Calu3 (cell line): Measurements from ENCODE around the gene HOXB2. TPM values are rescaled to one million over a fixed set of nuclear protein-coding genes. Genes with fewer than 3 reads are reported as not detected.

Experiments used
- BruUV-seq: library from RNA; stranded (reverse); fragments of 400-500 nt; replicated peaks from 2 replicates; lab custom pipeline; 2021; lab: Mats Ljungman, UMichigan
- CTCF ChIA-PET: fragments of 300-600 bp; sonication (Branson Sonifier 250); formaldehyde crosslinking; loops from one replicate; lab custom pipeline; 2022; ENCODE audit warnings: antibody characterized with exemption; lab: Charles Lee
- DNase-seq: peaks from one replicate; pipeline ENCODE4 v3.0.0; 2022
- H3K27ac Mint-ChIP-seq: one replicate; pipeline ENCODE4 v1.8.0; 2022; ENCODE audit warnings: mixed read lengths; ENCODE audit not compliant: unreplicated experiment
- H3K27me3 Mint-ChIP-seq: one replicate; pipeline ENCODE4 v1.8.0; 2022; ENCODE audit warnings: mixed read lengths; ENCODE audit not compliant: unreplicated experiment
- H3K36me3 Mint-ChIP-seq: one replicate; pipeline ENCODE4 v1.8.0; 2022; ENCODE audit warnings: mild to moderate bottlenecking, moderate library complexity, mixed read lengths; ENCODE audit not compliant: insufficient read depth, unreplicated experiment
- H3K4me1 Mint-ChIP-seq: one replicate; pipeline ENCODE4 v1.8.0; 2022; ENCODE audit warnings: mild to moderate bottlenecking, low read depth, mixed read lengths; ENCODE audit not compliant: unreplicated experiment
- H3K4me3 Mint-ChIP-seq: one replicate; pipeline ENCODE4 v1.8.0; 2022; ENCODE audit warnings: mild to moderate bottlenecking, low read depth, moderate library complexity, mixed read lengths; ENCODE audit not compliant: unreplicated experiment
- H3K9me3 Mint-ChIP-seq: one replicate; pipeline ENCODE4 v1.8.0; 2022; ENCODE audit warnings: low read depth, mixed read lengths; ENCODE audit not compliant: unreplicated experiment
- intact Hi-C: fragments of 100-400 bp; cut with micrococcal nuclease; formaldehyde crosslinking; loops from one replicate; pipeline ENCODE4 v1.10.0; 2022; ENCODE audit not compliant: unreplicated experiment
- total RNA-seq: library from RNA; stranded (reverse); gene quantifications from 2 replicates; pipeline ENCODE4 v1.2.3, GENCODE V29; 2022
- TF ChIP-seq, protein P1 (sequence below): fragments of 200-600 bp; IDR thresholded peaks from one replicate; pipeline ENCODE4 v1.8.0; 2022; ENCODE audit warnings: antibody characterized with exemption; ENCODE audit not compliant: unreplicated experiment

Gene HOXB2
- total RNA-seq, 1 experiment from 2014 or later, result 24.5 TPM

DNA sequence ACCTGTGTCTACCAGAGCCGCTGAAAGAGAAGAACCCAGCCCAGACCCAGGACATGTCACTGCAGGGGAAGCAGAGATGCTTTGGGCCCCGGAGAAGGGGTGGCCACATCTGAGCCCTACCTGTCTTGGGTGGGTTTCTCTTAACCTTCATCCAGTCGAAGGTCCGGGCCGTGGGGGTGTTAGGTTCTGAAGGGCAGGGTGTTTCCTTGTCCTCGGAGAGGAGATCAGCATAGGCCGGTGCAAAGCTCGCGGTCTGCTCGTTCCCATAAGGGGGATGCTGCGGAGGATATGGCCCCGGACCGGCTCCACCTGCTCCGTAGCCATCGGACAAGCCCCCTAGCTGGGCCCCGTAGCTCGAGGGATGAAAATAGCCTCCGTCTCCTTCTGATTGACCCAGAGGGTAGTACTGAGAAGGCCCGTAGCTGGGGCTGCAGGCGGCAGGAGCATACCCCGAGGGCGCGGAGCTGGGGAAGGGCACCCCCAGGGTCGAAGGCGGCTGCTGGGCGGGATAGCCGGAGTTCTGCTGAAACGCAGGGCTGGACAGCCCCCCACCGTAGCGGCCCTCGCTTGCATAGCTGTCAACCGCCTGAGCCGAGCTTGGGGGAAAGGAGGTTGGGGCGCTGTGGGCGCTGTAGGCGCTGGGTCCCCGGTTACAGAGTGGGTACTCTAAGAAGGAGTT is 14.6 kb downstream of the HOXB2 start:
- Mint-ChIP-seq H3K27ac (no peak overlapping the region), H3K36me3 (no peaks in the 10 kb centered on the region), H3K4me3 (no peak overlapping the region), H3K27me3 (peaks cover 56% of the 10 kb centered on the region), H3K4me1 (no peaks in the 10 kb centered on the region), H3K9me3 (no peaks in the 10 kb centered on the region)
- intact Hi-C loops, result no loop called here
- CTCF ChIA-PET, result no interaction called here
- TF ChIP-seq, protein P1, sequence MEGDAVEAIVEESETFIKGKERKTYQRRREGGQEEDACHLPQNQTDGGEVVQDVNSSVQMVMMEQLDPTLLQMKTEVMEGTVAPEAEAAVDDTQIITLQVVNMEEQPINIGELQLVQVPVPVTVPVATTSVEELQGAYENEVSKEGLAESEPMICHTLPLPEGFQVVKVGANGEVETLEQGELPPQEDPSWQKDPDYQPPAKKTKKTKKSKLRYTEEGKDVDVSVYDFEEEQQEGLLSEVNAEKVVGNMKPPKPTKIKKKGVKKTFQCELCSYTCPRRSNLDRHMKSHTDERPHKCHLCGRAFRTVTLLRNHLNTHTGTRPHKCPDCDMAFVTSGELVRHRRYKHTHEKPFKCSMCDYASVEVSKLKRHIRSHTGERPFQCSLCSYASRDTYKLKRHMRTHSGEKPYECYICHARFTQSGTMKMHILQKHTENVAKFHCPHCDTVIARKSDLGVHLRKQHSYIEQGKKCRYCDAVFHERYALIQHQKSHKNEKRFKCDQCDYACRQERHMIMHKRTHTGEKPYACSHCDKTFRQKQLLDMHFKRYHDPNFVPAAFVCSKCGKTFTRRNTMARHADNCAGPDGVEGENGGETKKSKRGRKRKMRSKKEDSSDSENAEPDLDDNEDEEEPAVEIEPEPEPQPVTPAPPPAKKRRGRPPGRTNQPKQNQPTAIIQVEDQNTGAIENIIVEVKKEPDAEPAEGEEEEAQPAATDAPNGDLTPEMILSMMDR, result no peak
- no peak for DNase-seq
- no TSS peak for BruUV-seq

DNA sequence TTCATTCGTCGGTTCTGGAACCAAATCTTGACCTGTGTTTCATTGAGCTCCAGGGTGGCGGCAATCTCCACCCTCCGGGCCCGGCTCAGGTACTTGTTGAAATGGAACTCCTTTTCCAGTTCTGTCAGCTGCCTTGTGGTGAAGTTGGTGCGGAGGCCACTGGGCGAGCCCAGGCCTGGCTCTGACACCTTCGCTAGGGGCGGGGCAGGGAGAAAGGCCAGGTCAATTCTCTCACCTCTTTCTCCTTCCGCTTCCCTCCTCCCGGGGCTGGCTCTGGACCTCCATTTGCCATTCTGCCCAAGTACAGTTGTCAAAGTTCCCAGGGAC is 15.3 kb downstream of the HOXB2 start:
- Mint-ChIP-seq H3K4me3 (no peak overlapping the region), H3K4me1 (no peaks in the 10 kb centered on the region), H3K36me3 (no peaks in the 10 kb centered on the region), H3K9me3 (no peaks in the 10 kb centered on the region), H3K27me3 (peaks cover 63% of the 10 kb centered on the region), H3K27ac (no peak overlapping the region)
- no peak for DNase-seq
- TF ChIP-seq, protein P1, result no peak
- intact Hi-C loops, result no loop called here
- BruUV-seq, result no TSS peak
- CTCF ChIA-PET, result interaction anchor here (0.7 kb wide), 2 partner anchors 60 to 733 kb away, joined by 5 read pairs; no protein-coding TSS in a partner anchor

DNA sequence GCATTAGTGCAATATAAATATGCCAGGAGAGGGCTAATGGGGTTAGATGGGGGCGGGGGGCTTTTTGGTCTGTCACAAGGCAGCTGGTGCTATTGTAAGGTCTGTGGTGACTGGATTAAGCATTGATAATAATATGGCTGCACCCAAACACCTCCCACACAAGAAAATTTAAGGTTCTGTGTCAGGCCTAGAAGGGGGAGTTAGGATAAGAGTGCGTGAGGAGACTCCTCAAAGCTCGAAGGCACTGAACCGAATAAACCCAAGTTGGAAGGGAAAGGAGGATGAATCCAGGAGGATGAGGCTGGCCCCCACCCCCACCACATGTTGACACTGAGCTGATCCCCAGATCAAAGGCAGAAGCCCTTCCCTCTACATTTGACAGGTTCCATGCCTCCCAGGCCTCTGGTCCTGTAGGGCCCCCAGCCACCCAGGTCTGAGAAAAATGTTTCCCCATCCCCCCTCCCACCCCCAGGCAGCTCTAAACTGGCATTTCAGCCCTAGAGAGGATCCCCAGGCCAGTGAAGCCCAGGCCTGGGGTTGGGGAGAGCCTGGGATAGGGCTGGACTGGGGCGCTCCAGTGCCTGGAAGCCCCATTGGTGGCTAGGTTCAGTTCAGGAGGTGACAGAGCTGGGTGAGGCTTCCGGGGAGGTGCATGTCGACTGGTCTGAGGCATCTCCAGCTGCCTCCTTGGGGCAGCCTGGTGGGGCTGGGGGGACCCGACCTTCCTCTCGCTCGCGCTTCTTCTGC is 15.8 kb downstream of the HOXB2 start:
- Mint-ChIP-seq H3K27ac (no peak overlapping the region), H3K4me1 (no peaks in the 10 kb centered on the region)
- no TSS peak for BruUV-seq

DNA sequence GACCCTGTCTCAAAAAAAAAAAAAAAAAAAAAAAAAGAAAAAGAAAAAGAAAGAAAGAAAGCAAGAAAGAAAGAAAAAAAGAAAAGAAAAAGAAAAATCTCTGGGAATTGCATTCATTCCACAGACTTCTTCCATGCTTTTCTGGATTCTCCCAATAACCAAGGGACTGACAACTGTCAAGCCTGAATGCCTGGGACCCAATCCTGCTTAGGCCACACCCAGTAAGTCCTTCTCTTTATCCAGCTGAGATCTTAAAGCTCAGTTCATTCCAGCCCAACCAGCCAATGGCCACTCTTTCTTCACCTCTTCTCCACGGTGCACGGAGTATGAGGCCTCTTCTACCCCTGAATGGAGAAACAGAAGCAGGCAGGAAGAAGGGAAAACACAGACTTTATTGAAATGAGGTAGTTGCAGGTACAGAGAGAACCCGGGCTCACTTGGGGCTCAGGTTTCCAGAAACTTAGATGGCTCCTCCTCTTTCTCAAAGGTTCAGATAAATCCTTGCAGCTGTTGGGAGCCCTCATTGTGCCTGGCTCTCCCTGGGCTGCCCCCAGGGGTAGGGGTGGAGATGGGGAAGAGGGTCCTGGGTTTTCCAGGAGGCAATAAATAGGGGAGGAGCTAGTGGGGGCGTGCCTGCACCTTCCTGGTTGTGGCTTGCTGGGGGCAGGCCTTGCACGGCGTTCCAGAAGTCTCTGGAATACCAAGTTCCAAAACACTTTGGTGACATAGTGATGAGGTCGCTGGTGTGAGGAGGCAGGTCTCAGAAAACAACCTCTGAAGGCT is 16.6 kb downstream of the HOXB2 start:
- no peak overlapping the region for H3K4me3 Mint-ChIP-seq
- intact Hi-C loops, result no loop called here
- no peaks in the 10 kb centered on the region for H3K4me1 Mint-ChIP-seq
- no TSS peak for BruUV-seq
- TF ChIP-seq, protein P1, result no peak
- no peak overlapping the region for H3K27ac Mint-ChIP-seq
- DNase-seq, result no peak
- CTCF ChIA-PET, result interaction anchor here (0.6 kb wide), 1 partner anchor 17 kb away, joined by 4 read pairs; no protein-coding TSS in a partner anchor
- H3K27me3 Mint-ChIP-seq, result peaks cover 75% of the 10 kb centered on the region
- H3K9me3 Mint-ChIP-seq, result no peaks in the 10 kb centered on the region
- H3K36me3 Mint-ChIP-seq, result no peaks in the 10 kb centered on the region

More for the DNA sequence above, 15.8 kb downstream of the HOXB2 start:
- no peak for DNase-seq
- intact Hi-C loops, result no loop called here
- Mint-ChIP-seq H3K9me3 (no peaks in the 10 kb centered on the region), H3K27me3 (peaks cover 68% of the 10 kb centered on the region), H3K4me3 (no peak overlapping the region), H3K36me3 (no peaks in the 10 kb centered on the region)
- TF ChIP-seq, protein P1, result no peak
- CTCF ChIA-PET, result interaction anchor here (0.7 kb wide), 2 partner anchors 59 to 734 kb away, joined by 5 read pairs; no protein-coding TSS in a partner anchor
